Esophagus squamous epithelium (tissue), 4 donors: ENCODE measurements around the gene HOXD10.

ENCODE experiments used
- CTCF ChIP-seq, 6 experiments: fragments of 450-650 bp in 4 of 6; fragments of 200-600 bp in 2 of 6; sonication (generic) in 2 of 6; IDR thresholded peaks; one replicate each; pipeline ENCODE4 v1.5.1; 2016 to 2019; ENCODE audit warnings: antibody characterized with exemption in 6 of 6, mild to moderate bottlenecking in 4 of 6, moderate library complexity in 4 of 6
- POLR2A ChIP-seq, 4 donors: fragments of 450-650 bp; IDR thresholded peaks; one replicate each; pipeline ENCODE4 v1.6.1; 2017; ENCODE audit warnings: antibody characterized with exemption in 4 of 4, mild to moderate bottlenecking in 4 of 4, moderate library complexity in 3 of 4

- TF ChIP-seq POLR2A (IDR thresholded peaks at IDR 0.05) (no peak), CTCF (IDR thresholded peaks at IDR 0.05) (no peak)
Observed at GRCh38 chr2:176090862-176091261, 25.7 kb upstream of the HOXD10 start.
